ENCODE measurements around the gene ERI3. TPM values are rescaled to one million over a fixed set of nuclear protein-coding genes. Genes with fewer than 3 reads are reported as not detected.

Gene ERI3
- total and polyA plus RNA-seq, 10 of the 15 experiments (the other 5 are each of a cell fraction or from before 2014, with no cell fraction given) = 20.6 to 90.4 (median 41.2) TPM

DNA sequence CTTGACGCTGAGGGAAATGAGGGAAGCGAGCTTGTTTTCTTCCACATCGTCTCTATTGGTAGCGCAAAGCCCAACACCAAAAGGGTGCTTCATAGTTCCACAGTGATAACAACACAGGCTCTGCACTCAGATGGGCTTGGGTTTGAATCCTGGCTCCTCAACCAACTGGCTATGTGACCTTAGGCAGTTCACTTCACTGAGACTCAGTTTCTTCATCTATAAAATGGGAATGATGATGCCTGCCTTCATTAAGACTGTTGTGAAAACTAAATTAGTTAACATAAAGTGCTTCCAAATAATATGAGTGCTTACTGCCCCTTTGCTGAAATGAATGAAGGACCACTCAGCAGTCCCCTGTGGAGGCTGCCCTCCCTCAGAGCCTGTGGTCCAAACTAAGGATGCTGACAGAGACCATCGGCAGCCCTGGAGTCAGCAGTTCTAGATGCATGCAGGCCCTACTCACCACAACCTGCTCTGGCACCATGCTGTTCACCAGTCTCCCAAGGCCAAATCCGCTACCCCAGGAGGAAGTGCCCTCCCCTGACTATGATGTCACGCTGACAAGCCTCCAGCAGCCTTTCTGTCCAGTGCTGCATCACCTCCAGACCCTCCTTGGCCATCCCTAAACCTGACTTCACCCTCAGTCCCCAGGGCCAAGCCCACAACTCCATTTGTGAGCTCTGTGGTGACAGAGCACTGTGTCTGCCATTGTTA is 111.1 kb downstream of the ERI3 start (continued):
- TF ChIP-seq, protein P1, sequence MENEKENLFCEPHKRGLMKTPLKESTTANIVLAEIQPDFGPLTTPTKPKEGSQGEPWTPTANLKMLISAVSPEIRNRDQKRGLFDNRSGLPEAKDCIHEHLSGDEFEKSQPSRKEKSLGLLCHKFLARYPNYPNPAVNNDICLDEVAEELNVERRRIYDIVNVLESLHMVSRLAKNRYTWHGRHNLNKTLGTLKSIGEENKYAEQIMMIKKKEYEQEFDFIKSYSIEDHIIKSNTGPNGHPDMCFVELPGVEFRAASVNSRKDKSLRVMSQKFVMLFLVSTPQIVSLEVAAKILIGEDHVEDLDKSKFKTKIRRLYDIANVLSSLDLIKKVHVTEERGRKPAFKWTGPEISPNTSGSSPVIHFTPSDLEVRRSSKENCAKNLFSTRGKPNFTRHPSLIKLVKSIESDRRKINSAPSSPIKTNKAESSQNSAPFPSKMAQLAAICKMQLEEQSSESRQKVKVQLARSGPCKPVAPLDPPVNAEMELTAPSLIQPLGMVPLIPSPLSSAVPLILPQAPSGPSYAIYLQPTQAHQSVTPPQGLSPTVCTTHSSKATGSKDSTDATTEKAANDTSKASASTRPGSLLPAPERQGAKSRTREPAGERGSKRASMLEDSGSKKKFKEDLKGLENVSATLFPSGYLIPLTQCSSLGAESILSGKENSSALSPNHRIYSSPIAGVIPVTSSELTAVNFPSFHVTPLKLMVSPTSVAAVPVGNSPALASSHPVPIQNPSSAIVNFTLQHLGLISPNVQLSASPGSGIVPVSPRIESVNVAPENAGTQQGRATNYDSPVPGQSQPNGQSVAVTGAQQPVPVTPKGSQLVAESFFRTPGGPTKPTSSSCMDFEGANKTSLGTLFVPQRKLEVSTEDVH (IDR thresholded peaks at IDR 0.05; ENCODE audit: low read depth, partially characterized antibody) = no peak
- TF ChIP-seq, protein P2, sequence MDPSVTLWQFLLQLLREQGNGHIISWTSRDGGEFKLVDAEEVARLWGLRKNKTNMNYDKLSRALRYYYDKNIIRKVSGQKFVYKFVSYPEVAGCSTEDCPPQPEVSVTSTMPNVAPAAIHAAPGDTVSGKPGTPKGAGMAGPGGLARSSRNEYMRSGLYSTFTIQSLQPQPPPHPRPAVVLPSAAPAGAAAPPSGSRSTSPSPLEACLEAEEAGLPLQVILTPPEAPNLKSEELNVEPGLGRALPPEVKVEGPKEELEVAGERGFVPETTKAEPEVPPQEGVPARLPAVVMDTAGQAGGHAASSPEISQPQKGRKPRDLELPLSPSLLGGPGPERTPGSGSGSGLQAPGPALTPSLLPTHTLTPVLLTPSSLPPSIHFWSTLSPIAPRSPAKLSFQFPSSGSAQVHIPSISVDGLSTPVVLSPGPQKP (IDR thresholded peaks at IDR 0.05; ENCODE audit: low read depth, low read length) = no peak
- TF ChIP-seq TARDBP (IDR thresholded peaks at IDR 0.05; ENCODE audit: borderline replicate concordance) = no peak
- TF ChIP-seq, protein P3, sequence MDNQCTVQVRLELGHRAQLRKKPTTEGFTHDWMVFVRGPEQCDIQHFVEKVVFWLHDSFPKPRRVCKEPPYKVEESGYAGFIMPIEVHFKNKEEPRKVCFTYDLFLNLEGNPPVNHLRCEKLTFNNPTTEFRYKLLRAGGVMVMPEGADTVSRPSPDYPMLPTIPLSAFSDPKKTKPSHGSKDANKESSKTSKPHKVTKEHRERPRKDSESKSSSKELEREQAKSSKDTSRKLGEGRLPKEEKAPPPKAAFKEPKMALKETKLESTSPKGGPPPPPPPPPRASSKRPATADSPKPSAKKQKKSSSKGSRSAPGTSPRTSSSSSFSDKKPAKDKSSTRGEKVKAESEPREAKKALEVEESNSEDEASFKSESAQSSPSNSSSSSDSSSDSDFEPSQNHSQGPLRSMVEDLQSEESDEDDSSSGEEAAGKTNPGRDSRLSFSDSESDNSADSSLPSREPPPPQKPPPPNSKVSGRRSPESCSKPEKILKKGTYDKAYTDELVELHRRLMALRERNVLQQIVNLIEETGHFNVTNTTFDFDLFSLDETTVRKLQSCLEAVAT (IDR thresholded peaks at IDR 0.05) = no peak
- TF ChIP-seq NR2C1 (IDR thresholded peaks at IDR 0.05) = no peak
- no peak for TF ChIP-seq PAX5 (IDR thresholded peaks at IDR 0.05; ENCODE audit: borderline replicate concordance, low read depth, low read length)
- TF ChIP-seq STAT1 (conservative IDR thresholded peaks at IDR 0.05) = no peak
- TF ChIP-seq, protein P4, sequence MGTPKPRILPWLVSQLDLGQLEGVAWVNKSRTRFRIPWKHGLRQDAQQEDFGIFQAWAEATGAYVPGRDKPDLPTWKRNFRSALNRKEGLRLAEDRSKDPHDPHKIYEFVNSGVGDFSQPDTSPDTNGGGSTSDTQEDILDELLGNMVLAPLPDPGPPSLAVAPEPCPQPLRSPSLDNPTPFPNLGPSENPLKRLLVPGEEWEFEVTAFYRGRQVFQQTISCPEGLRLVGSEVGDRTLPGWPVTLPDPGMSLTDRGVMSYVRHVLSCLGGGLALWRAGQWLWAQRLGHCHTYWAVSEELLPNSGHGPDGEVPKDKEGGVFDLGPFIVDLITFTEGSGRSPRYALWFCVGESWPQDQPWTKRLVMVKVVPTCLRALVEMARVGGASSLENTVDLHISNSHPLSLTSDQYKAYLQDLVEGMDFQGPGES (IDR thresholded peaks at IDR 0.05) = no peak

All from GM12878 (cell line).